GM12878 (cell line): Measurements from ENCODE around the gene DENND4C. TPM values are rescaled to one million over a fixed set of nuclear protein-coding genes. Genes with fewer than 3 reads are reported as not detected.

Experiments
- ATAC-seq: fragments of 200-7000 bp; cut with Tn5 transposase; 3 replicates; pipeline ENCODE4 v1.9.1; 2020; ENCODE audit warnings: mild to moderate bottlenecking, moderate library complexity
- BruUV-seq: library from RNA; stranded (reverse); fragments of 400-500 nt; replicated peaks from 2 replicates; lab custom pipeline; 2021; lab: Mats Ljungman, UMichigan
- CTCF ChIA-PET: fragments of 300-600 bp; sonication (Branson Sonifier 250); formaldehyde crosslinking; extraction: SDS; loops from one replicate; lab custom pipeline; 2021; ENCODE audit warnings: inconsistent platforms; lab: Yijun Ruan, JAX
- POLR2A ChIA-PET: fragments of 350-600 bp; formaldehyde crosslinking; extraction: SDS; loops from one replicate; lab custom pipeline; 2021; ENCODE audit warnings: inconsistent platforms; lab: Charles Lee
- RAD21 ChIA-PET: fragments of 300-600 bp; sonication (Branson Sonifier 250); formaldehyde crosslinking; loops from one replicate; lab custom pipeline; 2023; ENCODE audit warnings: antibody characterized with exemption; ENCODE audit not compliant: unreplicated experiment; lab: Charles Lee
- SMC1A ChIA-PET: fragments of 300-600 bp; sonication (Branson Sonifier 250); formaldehyde crosslinking; loops from one replicate; lab custom pipeline; 2023; ENCODE audit not compliant: unreplicated experiment, uncharacterized antibody; lab: Charles Lee
- DNase-seq: peaks from one replicate; pipeline ENCODE4 v3.0.0-alpha.2; 2011; ENCODE audit warnings: low read depth, low spot score
- FAIRE-seq: peaks from 3 replicates; lab custom pipeline; 2011; peaks lifted over from hg19 to GRCh38; lab: Jason Lieb, UNC
- H2AFZ ChIP-seq: 2 replicates; pipeline ENCODE4 v1.6.0; 2011; ENCODE audit warnings: low read depth, low read length, control low read depth; ENCODE audit not compliant: control insufficient read depth
- H3K27ac ChIP-seq: 2 replicates; pipeline ENCODE4 v1.5.1; 2011; ENCODE audit warnings: control low read depth; ENCODE audit not compliant: control insufficient read depth, insufficient read depth
- H3K27me3 ChIP-seq, 2 experiments: replicated peaks in 1 of 2; 2 replicates each; pipeline versions ENCODE4 v1.6.0 to v1.6.1; 2011; ENCODE audit warnings: low read length in 1 of 2; ENCODE audit not compliant: control insufficient read depth in 2 of 2, insufficient read depth in 2 of 2
- H3K36me3 ChIP-seq, 2 experiments: 2 replicates each; pipeline ENCODE4 v1.5.1; 2011; ENCODE audit warnings: low read length in 1 of 2; ENCODE audit not compliant: control insufficient read depth in 2 of 2, insufficient read depth in 2 of 2
- H3K4me1 ChIP-seq: 2 replicates; pipeline ENCODE4 v1.6.1; 2011; ENCODE audit warnings: mild to moderate bottlenecking, low read length, moderate library complexity, mixed read lengths; ENCODE audit not compliant: control insufficient read depth, insufficient read depth
- H3K4me2 ChIP-seq: 2 replicates; pipeline ENCODE4 v1.6.0; 2011; ENCODE audit warnings: control low read depth; ENCODE audit not compliant: control insufficient read depth, insufficient read depth
- H3K4me3 ChIP-seq: fragments of 200-600 bp; sonication (generic); 2 replicates; pipeline ENCODE4 v1.5.1; 2016
- H3K79me2 ChIP-seq: 2 replicates; pipeline ENCODE4 v1.6.0; 2011; ENCODE audit warnings: low read length; ENCODE audit not compliant: control insufficient read depth, insufficient read depth
- H3K9ac ChIP-seq: 2 replicates; pipeline ENCODE4 v1.8.0; 2011; ENCODE audit warnings: low read length, control low read depth, mixed read lengths; ENCODE audit not compliant: control insufficient read depth, insufficient read depth
- H3K9me3 ChIP-seq: replicated peaks from 3 replicates; pipeline ENCODE4 v1.5.1; 2011; ENCODE audit warnings: mild to moderate bottlenecking, low read length; ENCODE audit not compliant: control insufficient read depth, insufficient read depth
- H4K20me1 ChIP-seq: 2 replicates; pipeline ENCODE4 v1.6.0; 2011; ENCODE audit not compliant: control insufficient read depth, insufficient read depth
- GATAD2B ChIP-seq: fragments of 450-650 bp; conservative IDR thresholded peaks from 2 replicates; pipeline ENCODE4 v1.6.1; 2017; ENCODE audit warnings: low read depth, mild to moderate bottlenecking, moderate library complexity
- IRF4 ChIP-seq: IDR thresholded peaks from 2 replicates; pipeline ENCODE4 v1.6.1; 2011; ENCODE audit warnings: low read depth, low read length
- PKNOX1 ChIP-seq: fragments of 450-650 bp; IDR thresholded peaks from 2 replicates; pipeline ENCODE4 v1.6.1; 2016; ENCODE audit warnings: mild to moderate bottlenecking
- RBBP5 ChIP-seq: fragments of 200-600 bp; sonication (generic); conservative IDR thresholded peaks from 2 replicates; pipeline ENCODE4 v1.6.1; 2016
- ZNF622 ChIP-seq: fragments of 450-650 bp; IDR thresholded peaks from 2 replicates; pipeline ENCODE4 v1.6.1; 2017; ENCODE audit warnings: mild to moderate bottlenecking, inconsistent platforms
- WGBS: methylation state at CpG from one replicate; pipeline ENCODE4 v1.1.6; 2016; ENCODE audit warnings: low lambda C conversion rate; ENCODE audit not compliant: insufficient replicate concordance, insufficient coverage; ENCODE audit errors: missing lambda C conversion rate; 5-methylcytosine and 5-hydroxymethylcytosine counted together
- in situ Hi-C: fragments of 300-500 bp; cut with MboI; formaldehyde crosslinking; loops from 9 replicates; pipeline ENCODE4 v1.14.3; 2018; ENCODE audit warnings: mixed read lengths
- intact Hi-C: fragments of 100-400 bp; cut with micrococcal nuclease; formaldehyde crosslinking; loops from one replicate; pipeline ENCODE4 v1.14.2; 2022; ENCODE audit not compliant: unreplicated experiment
- polyA plus RNA-seq, 11 experiments: library from polyadenylated mRNA; depleted of rRNA in 4 of 11; unstranded in 6 of 11; stranded (reverse) in 5 of 11; fragments of >200 nt; fragmentation: Nextera tagmentation in 4 of 11; fragmentation: Illumina TruSeq in 1 of 11; extraction: Ambion mirVana in 4 of 11; extraction: Trizol in 1 of 11; gene quantifications; 1 replicate in 1 of 11; 2 replicates in 10 of 11; pipeline versions ENCODE4 v1.2.1 to v1.2.3, GENCODE V29; 2011 to 2016; ENCODE audit warnings: inconsistent platforms in 2 of 11, missing spikeins in 2 of 11, low read depth in 1 of 11
- total RNA-seq, 4 experiments: library from RNA; depleted of rRNA in 3 of 4; stranded (reverse); fragments of >200 nt in 3 of 4; fragmentation: Illumina TruSeq in 1 of 4; extraction: Trizol in 1 of 4; gene quantifications; 2 replicates each; pipeline versions ENCODE4 v1.2.1 to v1.2.3, GENCODE V29; 2013 to 2021

Gene DENND4C
- total and polyA plus RNA-seq, 10 of the 15 experiments (the other 5 are each of a cell fraction or from before 2014, with no cell fraction given), result 8.2 to 49.3 (median 24.7) TPM

- DNase-seq, result no peak
- WGBS, result 38% methylated on average over 4 of the region's 4 CpGs
- in situ Hi-C loops, result no loop called here
- Histone ChIP-seq H4K20me1 (no peaks in the 10 kb centered on the region), H2AFZ (no peak overlapping the region), H3K27ac (no peak overlapping the region), H3K27me3 (no peaks in the 10 kb centered on the region), H3K36me3 (no peaks in the 10 kb centered on the region), H3K4me3 (no peak overlapping the region), H3K4me1 (no peaks in the 10 kb centered on the region), H3K4me2 (no peak overlapping the region), H3K79me2 (no peaks in the 10 kb centered on the region), H3K9me3 (no peaks in the 10 kb centered on the region), H3K9ac (no peak overlapping the region)
- TF ChIP-seq RBBP5, result no peak
- no peak for TF ChIP-seq IRF4
- TF ChIP-seq ZNF622, result no peak
- no peak for TF ChIP-seq GATAD2B
- intact Hi-C loops, result no loop called here
- ChIA-PET CTCF (no interaction called here), POLR2A (interaction anchor here (0.6 to 1.0 kb wide), 3 partner anchors 9 to 104 kb away, joined by 3 to 6 read pairs (median 3); no protein-coding TSS in a partner anchor), SMC1A (interaction anchor here (0.8 to 1.0 kb wide), 2 partner anchors 9 to 175 kb away, joined by 3 read pairs; partner anchors contain the start of gene RRAGA), RAD21 (interaction anchor here (1.3 kb wide), 1 partner anchor 37 kb away, joined by 3 read pairs; no protein-coding TSS in a partner anchor)
- BruUV-seq, result no TSS peak
- no peak for FAIRE-seq
- no peak for ATAC-seq
Measured at GRCh38 chr9:19223724-19224123, 6.8 kb upstream of the DENND4C start.

- ChIA-PET POLR2A (interaction anchor here (0.6 kb wide), 1 partner anchor 20 kb away, joined by 3 read pairs; no protein-coding TSS in a partner anchor), SMC1A (interaction anchor here (0.8 to 1.0 kb wide), 2 partner anchors 8 to 176 kb away, joined by 3 read pairs; partner anchors contain the start of gene RRAGA), CTCF (interaction anchor here (0.6 kb wide), 1 partner anchor 969 kb away, joined by 3 read pairs; no protein-coding TSS in a partner anchor), RAD21 (interaction anchor here (0.6 to 1.3 kb wide), 2 partner anchors 38 to 77 kb away, joined by 3 to 4 read pairs; no protein-coding TSS in a partner anchor)
- ATAC-seq, result no peak
- Histone ChIP-seq H3K4me1 (no peaks in the 10 kb centered on the region), H3K4me2 (no peak overlapping the region), H3K27ac (no peak overlapping the region), H3K79me2 (no peaks in the 10 kb centered on the region), H4K20me1 (no peaks in the 10 kb centered on the region), H3K4me3 (no peak overlapping the region), H3K27me3 (no peaks in the 10 kb centered on the region), H3K36me3 (no peaks in the 10 kb centered on the region), H2AFZ (no peak overlapping the region), H3K9ac (no peak overlapping the region), H3K9me3 (no peaks in the 10 kb centered on the region)
- BruUV-seq, result no TSS peak
- 96% methylated on average over 7 of the region's 7 CpGs for WGBS
- TF ChIP-seq PKNOX1, result no peak
- DNase-seq, result no peak
- in situ Hi-C loops, result no loop called here
- intact Hi-C loops, result no loop called here
- no peak for FAIRE-seq
Measured at GRCh38 chr9:19224563-19224962, 5.9 kb upstream of the DENND4C start.
